ENCODE results near the gene MALAT1.
"Not testable (repeated sequence)": the region's sequence is repeated elsewhere in the genome, so short reads cannot be mapped to it uniquely, and the experiment has no call there.

MALAT1 gene

GRCh38 chr11:65499713-65500386, 1.0 kb downstream of the MALAT1 start:
- no peak for FAIRE-seq

- no peak for FAIRE-seq
Observed at GRCh38 chr11:65500387-65501185, 1.7 kb downstream of the MALAT1 start.

GRCh38 chr11:65501186-65501471, 2.3 kb downstream of the MALAT1 start:
- no peak for FAIRE-seq

- FAIRE-seq: no peak
Observed at GRCh38 chr11:65501472-65502273, 2.8 kb downstream of the MALAT1 start.

- no peak for FAIRE-seq
Observed at GRCh38 chr11:65502274-65502554, 3.4 kb downstream of the MALAT1 start.

- no peak for FAIRE-seq
Observed at GRCh38 chr11:65502555-65503367, 3.9 kb downstream of the MALAT1 start.

GRCh38 chr11:65503368-65503948, 4.6 kb downstream of the MALAT1 start:
- FAIRE-seq: no peak

GRCh38 chr11:65503949-65504673, 5.3 kb downstream of the MALAT1 start:
- FAIRE-seq: peak; percentile 31

- no peak for FAIRE-seq
Observed at GRCh38 chr11:65504674-65505465, 6.0 kb downstream of the MALAT1 start.

- peak; percentile 66 for FAIRE-seq
Observed at GRCh38 chr11:65505466-65506289, 6.8 kb downstream of the MALAT1 start.

GRCh38 chr11:65506290-65506771, 7.5 kb downstream of the MALAT1 start:
- FAIRE-seq: peak; percentile 41

- peak; percentile 97 for FAIRE-seq
Observed at GRCh38 chr11:65506772-65507505, 8.1 kb downstream of the MALAT1 start.

GRCh38 chr11:65512311-65512710, 13.5 kb downstream of the MALAT1 start:
- FAIRE-seq: not testable (repeated sequence)

GRCh38 chr11:65516135-65516968, 17.5 kb downstream of the MALAT1 start:
- FAIRE-seq: no peak

GRCh38 chr11:65518941-65519549, 20.2 kb downstream of the MALAT1 start:
- FAIRE-seq: not testable (repeated sequence)

- not testable (repeated sequence) for FAIRE-seq
Observed at GRCh38 chr11:65521777-65522521, 23.1 kb downstream of the MALAT1 start.

All from G401.6 (cell line).